A673 (cell line): Measurements from ENCODE around the gene PPP1CB. TPM values are rescaled to one million over a fixed set of nuclear protein-coding genes. Genes with fewer than 3 reads are reported as not detected.

Source experiments
- BruUV-seq: library from RNA; stranded (reverse); fragments of 400-500 nt; replicated peaks from 2 replicates; lab custom pipeline; 2021; lab: Mats Ljungman, UMichigan
- CTCF ChIA-PET: fragments of 300-600 bp; sonication (Branson Sonifier 250); formaldehyde crosslinking; loops from one replicate; lab custom pipeline; 2022; ENCODE audit warnings: antibody characterized with exemption; lab: Charles Lee
- POLR2A ChIA-PET: fragments of 300-600 bp; sonication (Branson Sonifier 250); formaldehyde crosslinking; loops from one replicate; lab custom pipeline; 2022; ENCODE audit warnings: antibody characterized with exemption; ENCODE audit not compliant: low non-redundant PET; lab: Charles Lee
- DNase-seq: peaks from one replicate; pipeline ENCODE4 v3.0.0-alpha.2; 2015; ENCODE audit warnings: low spot score
- H3K27ac ChIP-seq: fragments of 200-600 bp; sonication (generic); 2 replicates; pipeline ENCODE4 v1.5.1; 2016; ENCODE audit warnings: mixed run types, low read depth, mild to moderate bottlenecking, mixed read lengths, antibody characterized with exemption, low read length; ENCODE audit not compliant: poor library complexity, severe bottlenecking
- H3K27me3 ChIP-seq: fragments of 200-600 bp; sonication (generic); replicated peaks from 2 replicates; pipeline ENCODE4 v1.6.1; 2017; ENCODE audit warnings: mixed run types, low read depth, mild to moderate bottlenecking, mixed read lengths, antibody characterized with exemption, low read length; ENCODE audit not compliant: insufficient read depth, poor library complexity
- H3K36me3 ChIP-seq: fragments of 200-600 bp; sonication (generic); 2 replicates; pipeline ENCODE4 v1.6.1; 2016; ENCODE audit warnings: mixed run types, mild to moderate bottlenecking, mixed read lengths, antibody characterized with exemption, low read length; ENCODE audit not compliant: insufficient read depth, poor library complexity, severe bottlenecking
- H3K4me1 ChIP-seq: fragments of 200-600 bp; sonication (generic); 2 replicates; pipeline ENCODE4 v1.6.1; 2017; ENCODE audit warnings: mixed run types, mild to moderate bottlenecking, mixed read lengths, antibody characterized with exemption, low read length; ENCODE audit not compliant: insufficient read depth, poor library complexity, severe bottlenecking
- H3K4me3 ChIP-seq: fragments of 200-600 bp; sonication (generic); 2 replicates; pipeline ENCODE4 v1.5.1; 2016; ENCODE audit warnings: low read depth, mixed run types, mild to moderate bottlenecking, mixed read lengths, low read length; ENCODE audit not compliant: poor library complexity, severe bottlenecking
- H3K9me3 ChIP-seq: fragments of 200-600 bp; sonication (generic); 2 replicates; pipeline ENCODE4 v1.6.1; 2016; ENCODE audit warnings: mixed run types, low read depth, mild to moderate bottlenecking, mixed read lengths, antibody characterized with exemption, low read length; ENCODE audit not compliant: poor library complexity, severe bottlenecking
- EZH2 ChIP-seq: fragments of 200-600 bp; sonication (generic); IDR thresholded peaks from 2 replicates; pipeline ENCODE4 v1.6.1; 2017; ENCODE audit warnings: borderline replicate concordance, low read depth, mild to moderate bottlenecking, mixed read lengths, antibody characterized with exemption, low read length; ENCODE audit not compliant: poor library complexity, severe bottlenecking
- intact Hi-C: fragments of 100-400 bp; cut with micrococcal nuclease; formaldehyde crosslinking; loops from one replicate; pipeline ENCODE4 v1.10.0; 2022; ENCODE audit not compliant: unreplicated experiment
- total RNA-seq: library from RNA; stranded (reverse); gene quantifications from 2 replicates; pipeline ENCODE4 v1.2.3, GENCODE V29; 2021
- TF ChIP-seq, protein P1 (sequence below): fragments of 300-800, 200-600 bp; sonication (generic); conservative IDR thresholded peaks from 2 replicates; pipeline ENCODE4 v1.5.1; 2017; ENCODE audit warnings: low read depth, mild to moderate bottlenecking, antibody characterized with exemption, low read length, moderate library complexity, mixed read lengths

The PPP1CB gene
- total RNA-seq, 1 experiment from 2014 or later, result 181 TPM

DNA sequence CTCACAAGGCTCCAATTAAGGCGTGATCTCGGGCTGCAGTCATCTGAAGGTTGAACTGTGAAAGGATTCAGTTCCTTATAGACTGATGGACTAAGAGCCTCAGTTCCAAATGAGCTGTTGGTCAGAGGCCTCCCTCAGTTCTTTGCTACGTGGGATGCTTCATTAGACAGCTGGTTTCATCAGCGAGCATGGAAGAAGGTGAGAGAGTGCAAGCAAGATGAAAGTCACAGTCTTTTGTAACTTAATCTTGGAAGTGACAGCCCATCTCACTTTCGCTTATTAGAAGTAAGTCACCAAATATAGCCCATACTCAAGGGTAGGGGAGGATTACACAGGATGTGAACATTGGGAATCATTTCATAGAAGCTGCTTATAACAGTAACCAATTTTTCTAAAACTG is 26.8 kb downstream of the PPP1CB start:
- TF ChIP-seq, protein P1, sequence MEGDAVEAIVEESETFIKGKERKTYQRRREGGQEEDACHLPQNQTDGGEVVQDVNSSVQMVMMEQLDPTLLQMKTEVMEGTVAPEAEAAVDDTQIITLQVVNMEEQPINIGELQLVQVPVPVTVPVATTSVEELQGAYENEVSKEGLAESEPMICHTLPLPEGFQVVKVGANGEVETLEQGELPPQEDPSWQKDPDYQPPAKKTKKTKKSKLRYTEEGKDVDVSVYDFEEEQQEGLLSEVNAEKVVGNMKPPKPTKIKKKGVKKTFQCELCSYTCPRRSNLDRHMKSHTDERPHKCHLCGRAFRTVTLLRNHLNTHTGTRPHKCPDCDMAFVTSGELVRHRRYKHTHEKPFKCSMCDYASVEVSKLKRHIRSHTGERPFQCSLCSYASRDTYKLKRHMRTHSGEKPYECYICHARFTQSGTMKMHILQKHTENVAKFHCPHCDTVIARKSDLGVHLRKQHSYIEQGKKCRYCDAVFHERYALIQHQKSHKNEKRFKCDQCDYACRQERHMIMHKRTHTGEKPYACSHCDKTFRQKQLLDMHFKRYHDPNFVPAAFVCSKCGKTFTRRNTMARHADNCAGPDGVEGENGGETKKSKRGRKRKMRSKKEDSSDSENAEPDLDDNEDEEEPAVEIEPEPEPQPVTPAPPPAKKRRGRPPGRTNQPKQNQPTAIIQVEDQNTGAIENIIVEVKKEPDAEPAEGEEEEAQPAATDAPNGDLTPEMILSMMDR, result no peak
- TF ChIP-seq EZH2, result no peak
- ChIA-PET POLR2A (no interaction called here), CTCF (no interaction called here)
- Histone ChIP-seq H3K4me1 (no peaks in the 10 kb centered on the region), H3K27me3 (no peaks in the 10 kb centered on the region), H3K36me3 (peaks cover 60% of the 10 kb centered on the region), H3K9me3 (no peaks in the 10 kb centered on the region), H3K4me3 (no peak overlapping the region), H3K27ac (no peak overlapping the region)
- intact Hi-C loops, result no loop called here
- no peak for DNase-seq
- no TSS peak for BruUV-seq

DNA sequence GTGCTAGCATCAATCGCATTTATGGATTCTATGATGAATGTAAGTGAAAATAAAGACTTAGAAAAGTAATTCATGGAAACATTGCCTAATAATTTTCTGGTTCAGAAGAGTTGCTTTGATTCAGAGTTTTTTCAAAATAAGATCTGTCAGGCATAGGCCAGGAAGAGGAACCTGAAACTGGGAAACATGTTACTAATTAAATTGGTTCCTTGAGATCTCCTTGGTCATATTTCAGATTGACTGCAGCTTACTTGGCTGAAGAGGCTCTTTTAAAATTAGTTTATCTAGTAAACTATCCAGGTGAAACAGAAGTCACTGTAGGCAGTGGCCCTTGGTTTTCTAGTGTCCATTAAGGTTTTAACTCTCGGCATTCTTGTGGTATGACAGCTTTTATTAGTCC is 27.4 kb downstream of the PPP1CB start:
- TF ChIP-seq, protein P1, result no peak
- TF ChIP-seq EZH2, result no peak
- no peak overlapping the region for H3K4me3 ChIP-seq
- no peaks in the 10 kb centered on the region for H3K4me1 ChIP-seq
- no peak overlapping the region for H3K27ac ChIP-seq
- DNase-seq, result no peak
- H3K9me3 ChIP-seq, result no peaks in the 10 kb centered on the region
- intact Hi-C loops, result no loop called here
- ChIA-PET POLR2A (no interaction called here), CTCF (no interaction called here)
- BruUV-seq, result no TSS peak
- H3K27me3 ChIP-seq, result no peaks in the 10 kb centered on the region
- peaks cover 65% of the 10 kb centered on the region for H3K36me3 ChIP-seq

GRCh38 chr2:28780496-28780895 is 28.9 kb downstream of the PPP1CB start:
- DNase-seq, result no peak
- H3K27ac ChIP-seq, result no peak overlapping the region
- intact Hi-C loops, result no loop called here
- TF ChIP-seq, protein P1, result no peak
- no peak for TF ChIP-seq EZH2
- no TSS peak for BruUV-seq
- ChIA-PET CTCF (no interaction called here), POLR2A (no interaction called here)
- peaks cover 74% of the 10 kb centered on the region for H3K36me3 ChIP-seq
- no peak overlapping the region for H3K4me3 ChIP-seq
- no peaks in the 10 kb centered on the region for H3K27me3 ChIP-seq
- H3K9me3 ChIP-seq, result no peaks in the 10 kb centered on the region
- no peaks in the 10 kb centered on the region for H3K4me1 ChIP-seq
